Measurements from ENCODE around the gene OR6B3.

OR6B3 gene

DNA sequence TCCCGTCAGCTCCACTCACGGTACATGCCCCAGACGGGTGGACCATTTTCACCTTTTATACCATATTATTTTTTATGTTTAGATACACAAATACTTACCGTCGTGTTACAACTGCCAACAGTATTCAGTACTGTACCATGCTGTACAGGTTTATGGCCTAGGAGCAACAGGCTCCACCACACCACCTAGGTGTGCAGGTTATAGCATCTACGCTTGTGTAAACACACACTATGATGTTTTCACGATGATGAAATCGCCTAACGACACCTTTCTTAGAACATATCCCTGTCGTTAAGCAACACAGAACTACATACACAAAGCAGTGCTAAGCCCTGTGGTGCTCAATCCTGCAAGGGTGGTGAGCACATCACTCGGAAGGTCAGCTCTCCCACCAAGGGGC lies 52.6 kb downstream of the OR6B3 start:
- in situ Hi-C loops (cut with HindIII; ENCODE audit: low pct_ligation_motif_present, low pct_unique_long_range_greater_than_20kb, low sequenced_read_pairs): no loop called here
- no peak for DNase-seq

DNA sequence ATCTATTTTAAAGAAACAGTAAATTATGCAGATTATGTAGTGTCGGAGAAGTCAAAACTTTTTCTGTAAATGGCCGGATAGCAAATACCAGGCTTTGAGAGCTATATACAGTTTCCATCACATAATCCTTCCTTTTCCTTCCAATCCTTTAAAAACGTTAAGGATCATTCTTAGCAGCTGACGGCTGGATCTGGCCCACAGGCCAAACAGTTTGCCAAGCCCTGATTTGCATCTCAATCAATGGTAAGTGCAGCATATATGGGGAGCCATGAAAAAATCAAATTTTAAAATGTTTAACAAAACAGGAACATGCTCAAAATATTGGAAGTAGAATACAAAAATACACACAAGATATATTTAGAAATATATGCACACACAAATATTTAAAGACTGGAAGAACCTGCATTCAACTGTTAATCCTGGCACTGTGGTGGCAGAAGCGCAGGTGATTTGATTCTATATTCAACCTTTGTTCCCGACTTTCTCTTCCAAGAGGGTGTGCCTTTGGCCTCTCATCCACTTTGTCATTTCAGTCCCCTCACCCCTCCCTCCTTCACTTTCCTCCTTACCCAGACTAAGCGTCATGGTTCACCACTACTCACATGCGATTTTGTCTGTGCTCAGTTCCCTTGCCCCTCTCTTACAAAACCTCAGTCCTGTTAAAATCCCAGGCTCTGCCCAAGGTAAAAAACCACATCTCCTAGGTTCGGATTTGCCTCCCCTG lies 55.5 kb downstream of the OR6B3 start:
- in situ Hi-C loops (cut with HindIII; ENCODE audit: low pct_ligation_motif_present, low pct_unique_long_range_greater_than_20kb, low sequenced_read_pairs): no loop called here
- DNase-seq: no peak
